GM21367 (cell line): Measurements from ENCODE around the gene CEP55.
A peak's percentile ranks its signal among the peaks of the same experiment; 100 is the strongest.
"Not testable (repeated sequence)": the region's sequence is repeated elsewhere in the genome, so short reads cannot be mapped to it uniquely, and the experiment has no call there.

Experiments used
- ATAC-seq: cut with Tn5 transposase; IDR thresholded peaks from one replicate; pipeline ENCODE4 v1.9.1; 2021; ENCODE audit not compliant: unreplicated experiment

CEP55 gene

GRCh38 chr10:93496322-93497041 is at the start of gene CEP55:
Gene CEP55 (plus strand): TSS chr10:93496612. CDS start chr10:93500052, 3,440 bp downstream.
- ATAC-seq: peak; percentile 98

DNA sequence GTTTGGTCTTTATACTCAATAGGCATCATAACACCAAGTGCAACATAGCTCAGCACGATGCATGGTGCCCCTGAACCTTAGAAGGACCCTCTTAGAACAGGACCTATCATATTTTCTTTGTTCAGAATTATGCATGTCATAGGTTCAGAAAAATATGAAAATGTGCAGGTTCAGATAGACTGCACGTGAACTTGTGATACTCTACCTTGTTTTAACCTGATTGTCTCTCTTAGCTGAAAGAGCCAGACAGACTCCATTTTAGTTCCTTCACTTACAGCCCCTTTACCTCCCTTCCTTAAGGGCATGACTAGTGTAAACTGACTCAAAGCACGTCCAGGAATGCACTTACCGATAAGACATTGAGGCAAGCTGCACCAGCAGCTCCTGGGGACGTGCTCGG is 49.4 kb upstream of the CEP55 start:
- no peak for ATAC-seq

DNA sequence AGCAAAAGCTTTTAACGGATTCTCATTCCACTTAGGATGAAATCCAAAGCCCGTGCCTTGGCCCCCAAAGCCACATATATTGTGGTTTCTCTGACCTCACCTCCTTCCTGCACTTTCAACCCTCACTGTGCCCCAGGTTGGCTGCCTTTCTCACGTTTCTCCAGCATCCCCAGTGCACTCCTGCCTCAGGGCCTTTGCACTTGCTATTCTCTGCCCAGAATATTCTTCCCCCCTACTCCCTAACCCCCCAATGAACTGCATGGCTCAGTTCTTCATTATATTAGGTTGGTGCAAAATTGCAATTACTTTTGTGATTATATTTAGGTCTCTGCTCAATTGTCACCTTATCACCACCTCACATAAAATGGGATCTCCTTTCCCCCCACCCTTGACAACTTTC is 48.4 kb upstream of the CEP55 start:
- no peak for ATAC-seq

DNA sequence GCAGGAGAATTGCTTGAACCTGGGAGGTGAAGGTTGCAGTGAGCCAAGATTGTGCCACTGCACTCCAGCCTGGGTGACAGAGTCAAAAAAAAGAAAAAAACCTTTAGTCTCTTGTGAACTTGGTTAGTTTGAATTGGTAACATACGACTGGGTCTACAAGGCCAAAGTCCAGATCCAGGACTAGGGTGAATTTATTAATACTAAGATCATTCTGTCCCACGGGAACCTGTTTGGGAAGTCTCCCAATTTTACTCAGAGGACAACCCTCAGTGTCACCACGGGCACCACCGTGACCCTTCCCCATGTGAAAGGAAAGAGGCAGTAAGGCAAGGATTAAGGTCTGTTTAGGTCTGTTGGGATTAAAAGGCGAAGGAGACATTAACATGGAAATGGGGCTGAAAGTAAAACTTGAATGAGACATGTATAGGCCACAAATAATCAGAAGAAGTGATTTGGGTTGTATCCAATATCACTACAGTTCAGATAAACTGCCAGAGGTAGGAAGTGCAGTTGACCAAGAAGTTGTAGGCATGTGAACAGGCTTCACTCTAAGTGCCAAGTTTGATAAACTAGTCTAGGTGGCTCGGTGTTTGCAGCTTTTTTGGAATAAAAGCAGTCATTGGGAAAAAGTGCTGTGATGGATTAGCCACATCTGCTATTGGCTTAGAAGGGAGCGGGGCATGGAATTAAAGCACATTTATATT is 45.0 kb upstream of the CEP55 start:
- ATAC-seq: no peak

DNA sequence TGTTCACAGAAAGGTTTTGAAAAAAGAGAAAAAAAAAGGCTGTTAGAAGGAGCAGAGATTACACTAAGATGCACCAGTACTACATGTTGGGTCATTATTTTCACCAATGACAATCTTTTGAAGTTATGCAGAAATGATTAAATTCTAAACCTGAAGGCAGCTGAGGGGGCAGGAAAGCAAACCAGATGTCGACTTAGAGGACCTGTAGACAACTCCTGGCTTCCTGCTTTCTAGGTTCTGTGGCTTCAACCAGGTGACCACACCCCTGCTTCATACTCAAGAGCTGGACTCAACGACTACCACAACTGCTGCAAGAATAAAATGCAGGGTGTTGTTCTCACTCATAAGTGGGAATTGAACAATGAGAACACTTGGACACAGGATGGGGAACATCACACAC is 44.3 kb upstream of the CEP55 start:
- no peak for ATAC-seq

DNA sequence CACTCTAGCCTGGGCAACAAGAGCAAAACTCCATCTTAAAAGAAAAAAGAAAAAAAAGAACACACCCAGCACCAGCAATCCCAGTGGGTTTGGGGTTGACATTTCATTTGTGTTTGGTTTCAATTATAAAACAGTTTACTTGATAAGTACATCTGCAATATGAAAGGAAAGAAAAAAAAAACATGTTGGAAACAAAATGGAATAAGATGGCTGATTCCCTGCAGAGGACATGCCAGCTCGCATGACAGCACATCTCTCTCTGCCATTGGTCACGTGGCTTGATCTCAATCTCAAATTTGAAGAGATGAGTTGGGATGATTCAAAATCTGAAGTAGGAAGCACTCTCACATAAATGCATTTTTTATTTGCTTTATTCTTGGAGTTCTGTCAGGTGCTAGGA is 42.3 kb upstream of the CEP55 start:
- no peak for ATAC-seq

DNA sequence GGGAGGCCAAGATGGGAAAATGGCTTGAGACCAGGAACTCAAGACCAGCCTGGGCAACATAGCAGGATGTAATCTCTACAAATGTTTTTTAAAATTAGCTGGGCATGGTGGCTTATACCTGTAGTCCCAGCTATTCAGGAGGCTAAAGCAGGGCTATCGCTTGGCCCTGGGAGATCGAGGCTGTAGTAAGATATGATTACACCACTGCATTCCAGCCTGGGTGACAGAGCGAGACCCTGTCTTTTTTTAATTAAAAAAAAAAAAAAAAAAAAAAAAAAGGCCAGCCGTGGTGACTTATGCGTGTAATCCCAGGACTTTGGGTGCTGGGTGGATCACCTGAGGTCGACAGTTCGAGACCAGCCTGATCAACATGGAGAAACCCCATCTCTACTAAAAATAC is 41.7 kb upstream of the CEP55 start:
- no peak for ATAC-seq

- ATAC-seq: no peak
Observed at GRCh38 chr10:93456480-93456879, 39.9 kb upstream of the CEP55 start.

- no peak for ATAC-seq
Observed at GRCh38 chr10:93457511-93457910, 38.9 kb upstream of the CEP55 start.

- ATAC-seq: no peak
Observed at GRCh38 chr10:93458821-93459257, 37.6 kb upstream of the CEP55 start.

DNA sequence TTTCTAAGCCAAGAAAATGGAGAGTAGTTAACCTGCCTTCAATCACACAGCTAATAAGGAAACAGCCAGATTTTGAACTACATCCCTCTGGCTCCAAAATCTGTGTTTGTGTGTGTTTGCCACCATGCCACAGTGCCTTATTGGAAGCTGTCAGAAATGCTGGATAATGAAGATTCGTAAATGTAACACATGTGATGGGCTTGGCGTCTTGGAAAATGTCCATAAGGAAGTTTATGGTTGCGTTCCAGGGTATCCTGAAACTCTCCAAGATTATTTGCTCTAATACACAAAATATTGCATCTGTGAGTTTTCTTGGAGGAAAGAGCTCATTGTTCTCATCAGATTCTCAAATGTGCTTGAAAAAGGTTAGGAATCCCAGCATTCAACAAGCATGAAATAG is 36.9 kb upstream of the CEP55 start:
- ATAC-seq: no peak

DNA sequence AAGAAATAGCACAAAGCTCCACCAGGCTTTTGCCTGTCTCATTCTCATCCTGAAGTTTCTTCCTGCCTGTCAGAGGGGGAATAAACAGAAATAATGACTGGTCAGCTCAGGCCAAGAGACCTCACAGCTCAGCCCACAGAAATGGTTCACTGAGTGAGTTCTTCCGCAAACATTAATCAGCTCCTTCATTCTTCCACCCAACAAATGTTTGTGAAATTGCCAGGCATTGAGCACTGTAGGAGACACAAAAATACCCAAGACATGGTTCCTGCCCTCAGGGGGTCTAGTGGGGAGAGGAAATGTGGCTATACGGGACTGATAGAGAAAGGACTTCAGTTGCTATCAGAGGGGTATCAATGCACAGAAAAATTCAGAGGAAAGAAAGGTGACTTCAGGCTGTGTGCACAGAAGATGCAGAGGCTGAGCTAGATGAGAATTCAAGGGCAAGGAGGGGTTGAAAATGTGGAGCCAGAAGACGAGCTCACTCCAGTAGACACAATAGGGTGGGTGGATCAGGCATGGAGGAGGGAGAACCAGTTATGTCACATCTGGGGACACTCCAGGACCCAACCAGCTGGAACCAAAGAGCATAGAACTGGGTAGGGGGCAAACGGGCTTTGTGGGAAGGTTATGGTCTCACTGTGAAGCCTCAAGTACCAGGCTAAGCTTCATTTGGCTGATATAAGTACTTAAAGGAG is 35.2 kb upstream of the CEP55 start:
- ATAC-seq: no peak

GRCh38 chr10:93461807-93462178 is 34.6 kb upstream of the CEP55 start:
- no peak for ATAC-seq

- no peak for ATAC-seq
Observed at GRCh38 chr10:93462371-93462770, 34.0 kb upstream of the CEP55 start.

DNA sequence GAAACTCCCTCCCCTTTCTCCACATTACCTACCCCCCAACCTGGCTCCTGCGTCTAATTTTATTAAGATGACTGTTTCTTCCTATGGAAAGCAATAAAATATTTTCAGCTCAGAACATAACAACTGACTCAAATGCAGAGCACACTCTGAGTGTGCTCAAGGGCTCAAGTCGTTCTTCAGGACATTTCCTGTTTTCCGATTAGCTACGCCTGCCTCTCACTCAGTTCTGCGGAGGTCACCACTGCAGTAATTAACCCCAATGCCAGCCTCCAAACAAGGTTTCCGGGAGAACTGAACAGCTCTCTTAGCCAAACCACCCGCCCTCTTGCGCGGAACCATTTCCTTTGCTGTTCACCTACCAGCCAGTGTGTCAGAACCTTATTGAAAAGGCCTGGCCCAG is 33.5 kb upstream of the CEP55 start:
- no peak for ATAC-seq

DNA sequence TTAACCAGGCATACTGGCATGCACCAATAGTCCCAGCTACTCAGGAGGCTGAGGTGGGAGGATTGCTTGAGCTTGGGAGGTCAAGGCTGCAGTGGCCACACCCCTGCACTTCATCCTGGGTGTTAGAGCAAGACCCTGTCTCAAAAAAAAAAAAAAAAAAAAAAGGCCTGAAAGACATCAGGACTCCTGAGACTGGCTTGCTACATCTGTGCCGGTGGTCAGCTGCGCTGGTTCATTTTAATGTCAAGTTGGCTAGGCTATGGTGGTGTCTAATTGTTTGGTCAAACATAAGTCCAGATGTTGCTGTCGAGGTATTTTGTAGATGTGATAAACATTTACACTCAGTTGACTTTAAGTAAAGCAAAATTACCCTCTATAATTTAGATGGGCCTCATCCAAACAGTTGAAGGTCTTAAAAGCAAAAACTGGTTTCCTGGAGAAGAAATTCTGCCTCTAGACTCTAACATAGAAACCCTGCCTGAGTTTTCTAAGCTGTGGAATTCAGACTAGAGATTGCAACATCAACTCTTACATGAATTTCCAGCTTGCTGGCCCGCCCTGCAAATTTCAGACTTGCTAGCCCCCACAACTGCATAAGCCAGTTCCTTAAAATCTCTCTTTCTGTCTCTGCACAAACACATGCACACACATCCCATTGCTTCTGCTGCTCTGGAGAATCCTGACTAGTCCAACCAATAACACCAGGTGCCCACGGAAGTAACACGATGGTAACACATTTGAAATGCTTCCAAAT is 32.5 kb upstream of the CEP55 start:
- ATAC-seq: no peak

DNA sequence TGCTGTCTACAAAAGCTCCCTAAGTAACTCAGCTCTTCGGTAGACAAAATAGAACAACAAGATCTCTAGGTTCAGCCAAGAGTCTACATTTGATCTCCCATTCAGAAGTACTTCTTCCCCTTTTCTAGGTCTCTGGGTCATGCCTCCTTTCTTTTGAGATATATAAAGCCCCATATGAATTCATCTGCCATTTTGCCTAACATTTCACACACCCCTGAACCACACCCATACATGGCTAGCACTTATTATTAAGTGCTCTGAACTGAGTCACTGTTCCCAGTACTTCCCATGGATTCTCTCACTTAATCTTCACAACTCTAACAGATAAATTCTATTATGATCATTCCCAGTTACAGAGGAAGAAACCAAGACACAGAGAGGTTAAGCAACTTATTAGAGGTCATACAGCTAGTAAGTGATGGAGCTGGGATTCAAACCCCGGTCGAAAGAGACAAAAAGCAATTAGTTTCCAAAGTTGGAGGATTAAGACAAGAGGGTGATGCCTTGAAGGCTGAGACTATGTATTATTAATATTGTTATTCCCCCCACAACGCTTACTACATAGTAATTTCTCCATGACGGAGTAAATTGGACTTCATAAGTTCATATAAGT is 31.5 kb upstream of the CEP55 start:
- ATAC-seq: no peak

DNA sequence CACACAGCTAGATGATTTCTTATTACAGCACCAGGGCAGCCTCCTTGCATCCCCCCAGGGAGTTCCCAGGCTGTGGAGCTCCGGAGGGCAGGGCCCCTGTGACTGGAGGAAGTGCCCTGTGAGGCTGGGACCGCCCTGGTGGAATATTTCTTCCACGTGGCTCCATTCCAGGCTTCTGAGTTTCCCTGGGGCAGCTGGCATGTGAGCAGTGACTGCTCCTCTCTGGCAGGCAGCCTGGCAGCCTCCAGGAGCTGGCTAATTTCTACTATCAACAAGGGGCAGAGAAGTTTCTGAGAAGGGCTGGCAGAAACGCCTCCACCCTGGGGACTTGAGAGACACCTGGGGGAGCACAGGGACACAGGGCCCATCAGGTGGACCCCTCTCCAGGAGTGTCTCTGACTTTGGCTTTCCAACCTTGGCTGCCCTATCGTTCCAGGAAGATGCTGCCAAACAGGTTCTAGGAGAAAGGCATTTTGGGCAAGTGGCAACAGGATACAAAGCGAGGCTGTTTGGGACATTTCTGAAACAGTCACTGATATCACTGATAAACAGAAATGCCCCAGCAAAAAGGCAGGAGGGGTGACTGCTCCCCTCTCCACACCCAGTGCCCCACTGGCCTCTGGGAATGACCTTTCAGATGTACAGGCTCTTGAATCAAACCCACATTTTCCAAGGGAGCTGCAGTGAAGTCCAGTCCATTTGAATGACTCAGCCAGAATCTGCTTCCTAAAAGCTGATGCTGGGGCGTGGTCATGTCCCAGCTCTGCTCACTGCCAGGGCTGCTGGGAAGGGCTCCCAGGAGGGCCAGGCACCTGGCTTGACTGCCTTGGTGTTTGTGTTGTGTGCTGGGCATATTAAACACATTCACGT is 30.4 kb upstream of the CEP55 start:
- no peak for ATAC-seq

GRCh38 chr10:93467635-93468034 is 28.8 kb upstream of the CEP55 start:
- ATAC-seq: not testable (repeated sequence)
